K562 (cell line): ENCODE measurements around the gene BCL2L13. TPM values are rescaled to one million over a fixed set of nuclear protein-coding genes. Genes with fewer than 3 reads are reported as not detected.

Experiments
- ATAC-seq: fragments of 200-7000 bp; cut with Tn5 transposase; 3 replicates; pipeline ENCODE4 v1.9.1; 2020; ENCODE audit warnings: moderate library complexity
- BruUV-seq: library from RNA; stranded (reverse); fragments of 400-500 nt; replicated peaks from 2 replicates; lab custom pipeline; 2021; lab: Mats Ljungman, UMichigan
- CTCF ChIA-PET: fragments of 300-600 bp; formaldehyde crosslinking; extraction: SDS; loops from one replicate; lab custom pipeline; 2021; ENCODE audit warnings: low intra/inter-chr PET ratio; lab: Yijun Ruan, JAX
- POLR2A ChIA-PET: fragments of 300-600, 350-650 bp; sonication (Branson Sonifier 250); formaldehyde crosslinking; extraction: SDS; loops from one replicate; lab custom pipeline; 2021; ENCODE audit warnings: antibody characterized with exemption, inconsistent platforms; lab: Yijun Ruan, JAX
- DNase-seq, 4 experiments: peaks; one replicate each; pipeline versions ENCODE4 v3.0.0 to v3.0.0-alpha.2; 2011 to 2018; ENCODE audit warnings: low spot score in 3 of 4, mixed read lengths in 3 of 4; ENCODE audit errors: extremely low read depth in 1 of 4
- FAIRE-seq: peaks from 2 replicates; lab custom pipeline; 2011; peaks lifted over from hg19 to GRCh38; lab: Jason Lieb, UNC
- H2AFZ ChIP-seq: 2 replicates; pipeline ENCODE4 v1.6.0; 2011; ENCODE audit warnings: low read depth, low read length, control low read depth, inconsistent platforms
- H3K27ac ChIP-seq: fragments of 200-600 bp; 3 replicates; pipeline ENCODE4 v1.8.0; 2011; ENCODE audit warnings: low read depth, mild to moderate bottlenecking, control low read depth, inconsistent platforms, low read length, moderate library complexity, mixed read lengths; ENCODE audit errors: extremely low read depth
- H3K27me3 ChIP-seq, 2 experiments: fragments of 300-600 bp in 1 of 2; 2 replicates in 1 of 2; 3 replicates in 1 of 2; pipeline versions ENCODE4 v1.6.0 to v1.8.0; 2011; ENCODE audit warnings: inconsistent platforms in 2 of 2, low read length in 2 of 2, mild to moderate bottlenecking in 1 of 2, mixed read lengths in 1 of 2, moderate library complexity in 1 of 2; ENCODE audit not compliant: control insufficient read depth in 2 of 2, insufficient read depth in 2 of 2
- H3K36me3 ChIP-seq: fragments of 300-600 bp; 3 replicates; pipeline ENCODE4 v1.8.0; 2011; ENCODE audit warnings: mild to moderate bottlenecking, low read length, inconsistent platforms; ENCODE audit not compliant: control insufficient read depth, insufficient read depth
- H3K4me1 ChIP-seq, 2 experiments: fragments of 200-600 bp in 1 of 2; replicated peaks in 1 of 2; 2 replicates in 1 of 2; 3 replicates in 1 of 2; pipeline versions ENCODE4 v1.5.1 to v1.8.0; 2011; ENCODE audit warnings: inconsistent platforms in 2 of 2, low read length in 2 of 2, mild to moderate bottlenecking in 1 of 2, mixed read lengths in 1 of 2, moderate library complexity in 1 of 2; ENCODE audit not compliant: control insufficient read depth in 2 of 2, insufficient read depth in 2 of 2
- H3K4me2 ChIP-seq: 2 replicates; pipeline ENCODE4 v1.6.1; 2011; ENCODE audit warnings: low read length, control low read depth, inconsistent platforms, mixed read lengths; ENCODE audit not compliant: insufficient read depth
- H3K4me3 ChIP-seq: fragments of 200-600 bp; sonication (generic), shearing (Covaris generic); 2 replicates; pipeline ENCODE4 v1.5.1; 2016; ENCODE audit warnings: control low read depth, inconsistent platforms
- H3K79me2 ChIP-seq: fragments of 200-600 bp; 3 replicates; pipeline ENCODE4 v1.8.0; 2011; ENCODE audit warnings: low read length, inconsistent platforms; ENCODE audit not compliant: control insufficient read depth, insufficient read depth
- H3K9ac ChIP-seq, 2 experiments: 2 replicates each; pipeline versions ENCODE4 v1.6.0 to v1.6.1; 2011; ENCODE audit warnings: low read depth in 2 of 2, low read length in 2 of 2, control low read depth in 1 of 2, inconsistent platforms in 1 of 2, mild to moderate bottlenecking in 1 of 2, mixed read lengths in 1 of 2; ENCODE audit not compliant: insufficient read depth in 1 of 2
- H3K9me1 ChIP-seq: one replicate; pipeline ENCODE4 v1.6.0; 2011; ENCODE audit warnings: inconsistent platforms, mild to moderate bottlenecking, low read length, moderate library complexity; ENCODE audit not compliant: control insufficient read depth, insufficient read depth
- H3K9me3 ChIP-seq: replicated peaks from 2 replicates; pipeline ENCODE4 v1.5.1; 2011; ENCODE audit warnings: low read depth, low read length, inconsistent platforms; ENCODE audit not compliant: control insufficient read depth, insufficient read depth
- H4K20me1 ChIP-seq: replicated peaks from 2 replicates; pipeline ENCODE4 v1.6.1; 2011; ENCODE audit warnings: low read length, inconsistent platforms, mixed read lengths; ENCODE audit not compliant: control insufficient read depth, insufficient read depth
- ARID3A ChIP-seq: IDR thresholded peaks from 2 replicates; pipeline ENCODE4 v1.6.1; 2012; ENCODE audit warnings: low read depth, low read length, improper control_type of control experiment, borderline replicate concordance
- MECOM ChIP-seq: fragments of 250-450 bp; sonication (Bioruptor Pico); IDR thresholded peaks from 2 replicates; pipeline ENCODE4 v1.8.0; 2022; ENCODE audit warnings: inconsistent platforms
- NFIC ChIP-seq: fragments of 450-650 bp; IDR thresholded peaks from 2 replicates; pipeline ENCODE4 v1.6.1; 2017; ENCODE audit warnings: mild to moderate bottlenecking, inconsistent platforms
- SAFB ChIP-seq: fragments of 200-400 bp; formaldehyde crosslinking; IDR thresholded peaks from 2 replicates; pipeline ENCODE4 v1.6.1; 2017; ENCODE audit warnings: low read depth, low read length, borderline replicate concordance
- WGBS: fragments of 100-300 bp; shearing (Covaris generic); methylation state at CpG from one replicate; pipeline ENCODE4 v1.1.6; 2016; ENCODE audit warnings: low coverage, mixed read lengths; ENCODE audit not compliant: insufficient coverage; ENCODE audit errors: missing lambda C conversion rate; 5-methylcytosine and 5-hydroxymethylcytosine counted together
- in situ Hi-C: fragments of 300-500 bp; cut with MboI; formaldehyde crosslinking; loops from 4 replicates; pipeline ENCODE4 v1.15.0; 2018; ENCODE audit warnings: inconsistent platforms, mixed read lengths
- intact Hi-C: fragments of 100-400 bp; cut with micrococcal nuclease; formaldehyde crosslinking; loops from 2 replicates; pipeline ENCODE4 v1.14.2; 2022
- polyA plus RNA-seq, 8 experiments: library from polyadenylated mRNA; depleted of rRNA in 4 of 8; stranded (reverse) in 5 of 8; unstranded in 3 of 8; fragments of >200 nt; fragmentation: Nextera tagmentation in 2 of 8; fragmentation: Illumina TruSeq in 1 of 8; extraction: Ambion mirVana in 2 of 8; extraction: Trizol in 1 of 8; gene quantifications; 2 replicates each; pipeline versions ENCODE4 v1.2.1 to v1.2.3, GENCODE V29; 2011 to 2014; ENCODE audit warnings: inconsistent platforms in 1 of 8, missing spikeins in 1 of 8
- total RNA-seq, 7 experiments: library from RNA; depleted of rRNA in 6 of 7; stranded (reverse); fragments of >200 nt in 6 of 7; fragmentation: Illumina TruSeq in 2 of 7; extraction: Trizol in 2 of 7; gene quantifications; 2 replicates each; pipeline versions ENCODE4 v1.2.1 to v1.2.3, GENCODE V29; 2011 to 2021; ENCODE audit warnings: low replicate concordance in 1 of 7

Gene BCL2L13
- total and polyA plus RNA-seq, 9 of the 15 experiments (the other 6 are each of a cell fraction or from before 2014, with no cell fraction given) = 41.5 to 63.4 (median 56.5) TPM

GRCh38 chr22:17606496-17606895, 32.1 kb upstream of the BCL2L13 start:
- ChIA-PET POLR2A (interaction anchor here (0.6 to 1.9 kb wide), 3 partner anchors 9 to 195 kb away, joined by 3 to 10 read pairs (median 3); no protein-coding TSS in a partner anchor), CTCF (no interaction called here)
- Histone ChIP-seq H3K4me1 (no peaks in the 10 kb centered on the region; a peak in 1 of 5 replicates), H3K4me3 (no peak overlapping the region), H3K9ac (no peak overlapping the region), H3K27ac (no peak overlapping the region), H3K27me3 (no peaks in the 10 kb centered on the region), H3K36me3 (peaks cover 68% of the 10 kb centered on the region), H3K79me2 (peaks cover 21% of the 10 kb centered on the region; the same call in 2 of the 3 replicates), H3K9me3 (no peaks in the 10 kb centered on the region), H3K9me1 (no peaks in the 10 kb centered on the region), H4K20me1 (no peaks in the 10 kb centered on the region), H3K4me2 (no peak overlapping the region), H2AFZ (no peak overlapping the region)
- FAIRE-seq (no peak), ATAC-seq (peak; percentile 39; the same call in 1 of the 3 replicates), DNase-seq (no peak)
- TF ChIP-seq NFIC = peak; percentile 57
- no peak for TF ChIP-seq SAFB
- no peak for TF ChIP-seq MECOM (CRISPR knock-in tag)
- TF ChIP-seq ARID3A = no peak
- WGBS = 60% methylated on average over 5 of the region's 5 CpGs
- in situ Hi-C loops = no loop called here
- BruUV-seq = no TSS peak
- intact Hi-C loops = no loop called here
